ENCODE measurements around the gene MXD3. TPM values are rescaled to one million over a fixed set of nuclear protein-coding genes. Genes with fewer than 3 reads are reported as not detected.

MXD3 gene
- total and polyA plus RNA-seq, 2 experiments from 2014 or later, result 9.9 to 11.6 TPM

- Histone ChIP-seq H3K9me2 (ENCODE audit: insufficient read depth) (peaks cover 4% of the 10 kb centered on the region; the same call in 1 of the 2 replicates), H2AFZ (peak overlapping the region; percentile 17), H3K4me2 (peak overlapping the region; percentile 97), H3K36me3 (ENCODE audit: insufficient read depth) (peaks cover 13% of the 10 kb centered on the region; the same call in 1 of the 2 replicates), H3K4me1 (ENCODE audit: insufficient read depth) (peaks cover 6% of the 10 kb centered on the region), H3K4me3 (peak overlapping the region; percentile 99), H3K27ac (ENCODE audit: low read depth) (peak overlapping the region; percentile 96), H4K20me1 (replicated peaks; ENCODE audit: insufficient read depth) (peaks cover 22% of the 10 kb centered on the region), H3F3A (replicated peaks; ENCODE audit: low read depth) (0 out of 2 replicates have a peak, but pooled peaks cover 6% of the 10 kb centered on the region), H3K27me3 (ENCODE audit: insufficient read depth) (no peaks in the 10 kb centered on the region; the same call in 1 of the 2 replicates), H3K79me2 (replicated peaks; ENCODE audit: insufficient read depth) (peaks cover 55% of the 10 kb centered on the region)
- Mint-ChIP-seq H3K4me1 (peaks cover 22% of the 10 kb centered on the region), H3K27me3 (ENCODE audit: insufficient read depth, low read depth, poor library complexity) (peaks cover 11% of the 10 kb centered on the region), H3K4me3 (peak overlapping the region; percentile 99), H3K27ac (peak overlapping the region; percentile 100), H3K36me3 (ENCODE audit: low read depth) (peaks cover 14% of the 10 kb centered on the region), H3K9me3 (no peaks in the 10 kb centered on the region)
- ATAC-seq (peak; percentile 10; the same call in 2 of the 3 replicates), DNase-seq (ENCODE audit: low spot score) (no peak)
- TF ChIP-seq JUNB (IDR thresholded peaks at IDR 0.05; ENCODE audit: unreplicated experiment) (no peak), CTCF (conservative IDR thresholded peaks at IDR 0.05; ENCODE audit: low read depth in 2 of 2) (no peak), POLR2AphosphoS5 (IDR thresholded peaks at IDR 0.05; ENCODE audit: low read depth) (no peak), EZH2 (IDR thresholded peaks at IDR 0.05; ENCODE audit: low read depth, unreplicated experiment) (no peak), EZH2phosphoT487 (IDR thresholded peaks at IDR 0.05; ENCODE audit: unreplicated experiment) (no peak), ZNF114 (CRISPR knock-in tag; IDR thresholded peaks at IDR 0.05) (no peak), CREB1 (CRISPR knock-in tag; IDR thresholded peaks at IDR 0.05; ENCODE audit: low read depth) (no peak), STAT1 (IDR thresholded peaks at IDR 0.05; ENCODE audit: unreplicated experiment) (no peak), ZNF331 (CRISPR knock-in tag; IDR thresholded peaks at IDR 0.05; ENCODE audit: low read depth) (no peak), NANOG (IDR thresholded peaks at IDR 0.05; ENCODE audit: borderline replicate concordance) (no peak), ZNF462 (CRISPR knock-in tag; IDR thresholded peaks at IDR 0.05) (no peak), REST (IDR thresholded peaks at IDR 0.05; ENCODE audit: unreplicated experiment) (no peak), ETS1 (IDR thresholded peaks at IDR 0.05) (no peak)
Observed at GRCh38 chr5:177350776-177351391, 39.2 kb upstream of the MXD3 start.

Data from GM23338 (cell line).